Natural killer cell (primary cell): Measurements from ENCODE around the gene CD163. TPM values are rescaled to one million over a fixed set of nuclear protein-coding genes. Genes with fewer than 3 reads are reported as not detected.
"Not testable (repeated sequence)": the region's sequence is repeated elsewhere in the genome, so short reads cannot be mapped to it uniquely, and the experiment has no call there.

ENCODE experiments used
- ATAC-seq, 3 donors: fragments of 150-1000 bp in 2 of 3; fragments of 200-7000 bp in 1 of 3; cut with Tn5 transposase; 1 replicate in 1 of 3; 2 replicates in 2 of 3; pipeline ENCODE4 v1.10.0; 2021; ENCODE audit warnings: mild to moderate bottlenecking in 2 of 3, moderate library complexity in 2 of 3
- DNase-seq, 2 donors: peaks; one replicate each; pipeline versions ENCODE4 v3.0.0 to v3.0.0-alpha.2; 2013 to 2021; ENCODE audit warnings: mixed read lengths in 1 of 2
- H3K27ac ChIP-seq: one replicate; pipeline ENCODE4 v1.5.1; 2013; ENCODE audit warnings: mild to moderate bottlenecking, low read length
- H3K27me3 ChIP-seq: one replicate; pipeline ENCODE4 v1.6.1; 2013; ENCODE audit warnings: low read length; ENCODE audit not compliant: control insufficient read depth, insufficient read depth
- H3K36me3 ChIP-seq: one replicate; pipeline ENCODE4 v1.6.1; 2013; ENCODE audit warnings: low read length; ENCODE audit not compliant: control insufficient read depth, insufficient read depth
- H3K4me1 ChIP-seq: one replicate; pipeline ENCODE4 v1.6.1; 2013; ENCODE audit warnings: low read length; ENCODE audit not compliant: control insufficient read depth, insufficient read depth
- H3K4me3 ChIP-seq: one replicate; pipeline ENCODE4 v1.5.1; 2013; ENCODE audit warnings: low read length
- H3K9me3 ChIP-seq: one replicate; pipeline ENCODE4 v1.6.1; 2013; ENCODE audit warnings: low read length; ENCODE audit not compliant: control insufficient read depth, insufficient read depth
- H3K27ac Mint-ChIP-seq, 2 donors: one replicate each; pipeline ENCODE4 v1.8.0; 2022; ENCODE audit warnings: mild to moderate bottlenecking in 2 of 2, mixed read lengths in 2 of 2, moderate library complexity in 1 of 2
- H3K27me3 Mint-ChIP-seq, 2 donors: one replicate each; pipeline ENCODE4 v1.8.0; 2022; ENCODE audit warnings: low read depth in 2 of 2, mixed read lengths in 2 of 2
- H3K36me3 Mint-ChIP-seq: one replicate; pipeline ENCODE4 v1.8.0; 2022; ENCODE audit warnings: mixed read lengths
- H3K4me1 Mint-ChIP-seq, 2 donors: one replicate each; pipeline ENCODE4 v1.8.0; 2022; ENCODE audit warnings: mixed read lengths in 2 of 2
- H3K4me3 Mint-ChIP-seq: one replicate; pipeline ENCODE4 v1.8.0; 2022; ENCODE audit warnings: mild to moderate bottlenecking, moderate library complexity, mixed read lengths
- H3K9me3 Mint-ChIP-seq, 2 donors: one replicate each; pipeline ENCODE4 v1.8.0; 2022; ENCODE audit warnings: mixed read lengths in 2 of 2
- WGBS: methylation state at CpG from one replicate; pipeline ENCODE4 v1.1.7; 2013; ENCODE audit warnings: missing lambda C conversion rate; ENCODE audit not compliant: insufficient coverage; 5-methylcytosine and 5-hydroxymethylcytosine counted together
- intact Hi-C: fragments of 100-400 bp; cut with micrococcal nuclease; formaldehyde crosslinking; loops from one replicate; pipeline ENCODE4 v1.14.2; 2022
- total RNA-seq, 4 donors: library from RNA; stranded (reverse); fragments of 120-200 nt in 1 of 4; gene quantifications; one replicate each; pipeline versions ENCODE4 v1.2.3 to v1.2.4, GENCODE V29; 2013 to 2022
- TF ChIP-seq, protein P1 (sequence below): fragments of 200-600 bp; IDR thresholded peaks from one replicate; pipeline ENCODE4 v1.8.0; 2022; ENCODE audit warnings: antibody characterized with exemption

Gene CD163
- total RNA-seq, 3 donors from 2014 or later (not counting 1 experiment from before 2014, with no cell fraction given): 0.45 to 2.9 (median 2.1) TPM

GRCh38 chr12:7512553-7512952, 9.0 kb upstream of the CD163 start:
- peaks cover 0 to 3% of the 10 kb centered on the region in 2 donors for H3K9me3 Mint-ChIP-seq
- no peaks in the 10 kb centered on the region for H3K36me3 Mint-ChIP-seq
- H3K27me3 ChIP-seq: no peaks in the 10 kb centered on the region
- no peak overlapping the region for H3K27ac Mint-ChIP-seq
- 80% methylated on average over 2 of the region's 3 CpGs for WGBS
- H3K27me3 Mint-ChIP-seq: peaks cover 16 to 36% of the 10 kb centered on the region in 2 donors
- TF ChIP-seq, protein P1, sequence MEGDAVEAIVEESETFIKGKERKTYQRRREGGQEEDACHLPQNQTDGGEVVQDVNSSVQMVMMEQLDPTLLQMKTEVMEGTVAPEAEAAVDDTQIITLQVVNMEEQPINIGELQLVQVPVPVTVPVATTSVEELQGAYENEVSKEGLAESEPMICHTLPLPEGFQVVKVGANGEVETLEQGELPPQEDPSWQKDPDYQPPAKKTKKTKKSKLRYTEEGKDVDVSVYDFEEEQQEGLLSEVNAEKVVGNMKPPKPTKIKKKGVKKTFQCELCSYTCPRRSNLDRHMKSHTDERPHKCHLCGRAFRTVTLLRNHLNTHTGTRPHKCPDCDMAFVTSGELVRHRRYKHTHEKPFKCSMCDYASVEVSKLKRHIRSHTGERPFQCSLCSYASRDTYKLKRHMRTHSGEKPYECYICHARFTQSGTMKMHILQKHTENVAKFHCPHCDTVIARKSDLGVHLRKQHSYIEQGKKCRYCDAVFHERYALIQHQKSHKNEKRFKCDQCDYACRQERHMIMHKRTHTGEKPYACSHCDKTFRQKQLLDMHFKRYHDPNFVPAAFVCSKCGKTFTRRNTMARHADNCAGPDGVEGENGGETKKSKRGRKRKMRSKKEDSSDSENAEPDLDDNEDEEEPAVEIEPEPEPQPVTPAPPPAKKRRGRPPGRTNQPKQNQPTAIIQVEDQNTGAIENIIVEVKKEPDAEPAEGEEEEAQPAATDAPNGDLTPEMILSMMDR: no peak
- no peaks in the 10 kb centered on the region for H3K4me1 Mint-ChIP-seq
- H3K36me3 ChIP-seq: no peaks in the 10 kb centered on the region
- DNase-seq (no peak), ATAC-seq (no peak)
- H3K4me1 ChIP-seq: no peaks in the 10 kb centered on the region
- no peak overlapping the region for H3K4me3 Mint-ChIP-seq
- no peaks in the 10 kb centered on the region for H3K9me3 ChIP-seq
- no peak overlapping the region for H3K4me3 ChIP-seq
- intact Hi-C loops: no loop called here
- no peak overlapping the region for H3K27ac ChIP-seq

DNA sequence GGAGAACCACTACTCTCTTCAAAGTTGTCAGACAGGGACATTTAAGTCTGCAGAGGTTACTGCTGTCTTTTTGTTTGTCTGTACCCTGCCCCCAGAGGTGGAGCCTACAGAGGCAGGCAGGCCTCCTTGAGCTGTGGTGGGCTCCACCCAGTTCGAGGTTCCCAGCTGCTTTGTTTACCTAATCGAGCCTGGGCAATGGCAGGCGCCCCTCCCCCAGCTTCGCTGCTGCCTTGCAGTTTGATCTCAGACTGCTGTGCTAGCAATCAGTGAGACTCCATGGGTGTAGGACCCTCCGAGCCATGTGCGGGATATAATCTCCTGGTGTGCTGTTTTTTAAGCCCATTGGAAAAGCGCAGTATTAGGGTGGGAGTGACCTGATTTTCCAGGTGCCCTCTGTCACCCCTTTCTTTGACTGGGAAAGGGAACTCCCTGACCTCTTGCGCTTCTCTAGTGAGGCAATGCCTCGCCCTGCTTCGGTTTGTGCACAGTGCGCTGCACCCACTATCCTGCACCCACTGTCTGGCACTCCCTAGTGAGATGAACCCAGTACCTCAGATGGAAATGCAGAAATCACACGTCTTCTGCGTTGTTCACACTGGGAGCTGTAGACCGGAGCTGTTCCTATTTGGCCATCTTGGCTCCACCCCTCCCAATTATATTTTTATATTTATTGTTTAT, 6.4 kb upstream of the CD163 start:
- H3K4me3 Mint-ChIP-seq, H3K9me3 Mint-ChIP-seq, ATAC-seq, H3K9me3 ChIP-seq, H3K4me1 ChIP-seq, DNase-seq, H3K27ac ChIP-seq, H3K4me1 Mint-ChIP-seq, intact Hi-C loops, H3K36me3 ChIP-seq, H3K4me3 ChIP-seq, H3K27me3 ChIP-seq, H3K36me3 Mint-ChIP-seq, H3K27ac Mint-ChIP-seq: not testable (repeated sequence)
- 94% methylated on average over 11 of the region's 14 CpGs for WGBS
- H3K27me3 Mint-ChIP-seq: peaks cover 11 to 33% of the 10 kb centered on the region in 2 donors

DNA sequence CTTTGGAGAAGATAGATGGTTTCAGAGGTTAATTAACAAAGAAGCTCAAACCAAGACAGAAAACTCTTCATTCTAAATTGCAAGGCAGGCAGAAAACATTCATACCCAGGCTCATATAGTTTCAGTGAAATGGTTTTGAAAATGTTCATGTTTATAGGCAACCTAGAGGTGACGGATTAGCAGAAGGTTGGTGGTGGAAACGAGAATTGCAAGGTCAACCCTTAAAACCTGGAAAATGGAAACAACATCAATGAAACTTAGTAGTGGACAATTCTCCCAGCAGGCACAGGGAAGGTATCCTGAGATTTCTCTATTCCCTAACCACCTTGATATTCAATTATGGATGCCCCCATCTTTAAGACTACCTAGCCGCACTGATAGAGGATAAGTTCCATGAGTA, 965 bp downstream of the CD163 start:
- H3K4me3 Mint-ChIP-seq: no peak overlapping the region
- H3K9me3 ChIP-seq: no peaks in the 10 kb centered on the region
- no peaks in the 10 kb centered on the region for H3K4me1 ChIP-seq
- no peaks in the 10 kb centered on the region for H3K36me3 ChIP-seq
- peaks cover 17 to 38% of the 10 kb centered on the region in 2 donors for H3K27me3 Mint-ChIP-seq
- H3K27me3 ChIP-seq: no peaks in the 10 kb centered on the region
- ATAC-seq: no peak
- H3K27ac Mint-ChIP-seq: no peak overlapping the region
- no peak for DNase-seq
- H3K36me3 Mint-ChIP-seq: no peaks in the 10 kb centered on the region
- H3K9me3 Mint-ChIP-seq: no peaks in the 10 kb centered on the region
- TF ChIP-seq, protein P1: no peak
- 88% methylated on average over 3 of the region's 3 CpGs for WGBS
- intact Hi-C loops: no loop called here
- no peaks in the 10 kb centered on the region for H3K4me1 Mint-ChIP-seq
- H3K4me3 ChIP-seq: no peak overlapping the region
- no peak overlapping the region for H3K27ac ChIP-seq

- peaks cover 20 to 44% of the 10 kb centered on the region in 2 donors for H3K27me3 Mint-ChIP-seq
- Histone ChIP-seq H3K27me3 (no peaks in the 10 kb centered on the region), H3K4me3 (no peak overlapping the region), H3K9me3 (no peaks in the 10 kb centered on the region), H3K36me3 (no peaks in the 10 kb centered on the region), H3K27ac (no peak overlapping the region), H3K4me1 (no peaks in the 10 kb centered on the region)
- TF ChIP-seq, protein P1: no peak
- ATAC-seq (no peak), DNase-seq (no peak)
- H3K4me1 Mint-ChIP-seq: no peaks in the 10 kb centered on the region
- H3K27ac Mint-ChIP-seq: no peak overlapping the region
- peaks cover 0 to 2% of the 10 kb centered on the region in 2 donors for H3K9me3 Mint-ChIP-seq
- intact Hi-C loops: no loop called here
- H3K4me3 Mint-ChIP-seq: no peak overlapping the region
- no peaks in the 10 kb centered on the region for H3K36me3 Mint-ChIP-seq
- WGBS: 89% methylated on average over 6 of the region's 6 CpGs
These were observed 2.5 kb downstream of the CD163 start for GRCh38 chr12:7501031-7501588.
